NCI-H1436 treated with DMSO at 0.1 percent for 48 hours (cell line): ENCODE measurements around the gene CPO.
"Not testable (repeated sequence)": the region's sequence is repeated elsewhere in the genome, so short reads cannot be mapped to it uniquely, and the experiment has no call there.

Experiments used
- DNase-seq: peaks from one replicate; lab custom pipeline; 2025; lab: John Stamatoyannopoulos, UW

The CPO gene, protein sequence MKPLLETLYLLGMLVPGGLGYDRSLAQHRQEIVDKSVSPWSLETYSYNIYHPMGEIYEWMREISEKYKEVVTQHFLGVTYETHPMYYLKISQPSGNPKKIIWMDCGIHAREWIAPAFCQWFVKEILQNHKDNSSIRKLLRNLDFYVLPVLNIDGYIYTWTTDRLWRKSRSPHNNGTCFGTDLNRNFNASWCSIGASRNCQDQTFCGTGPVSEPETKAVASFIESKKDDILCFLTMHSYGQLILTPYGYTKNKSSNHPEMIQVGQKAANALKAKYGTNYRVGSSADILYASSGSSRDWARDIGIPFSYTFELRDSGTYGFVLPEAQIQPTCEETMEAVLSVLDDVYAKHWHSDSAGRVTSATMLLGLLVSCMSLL

DNA sequence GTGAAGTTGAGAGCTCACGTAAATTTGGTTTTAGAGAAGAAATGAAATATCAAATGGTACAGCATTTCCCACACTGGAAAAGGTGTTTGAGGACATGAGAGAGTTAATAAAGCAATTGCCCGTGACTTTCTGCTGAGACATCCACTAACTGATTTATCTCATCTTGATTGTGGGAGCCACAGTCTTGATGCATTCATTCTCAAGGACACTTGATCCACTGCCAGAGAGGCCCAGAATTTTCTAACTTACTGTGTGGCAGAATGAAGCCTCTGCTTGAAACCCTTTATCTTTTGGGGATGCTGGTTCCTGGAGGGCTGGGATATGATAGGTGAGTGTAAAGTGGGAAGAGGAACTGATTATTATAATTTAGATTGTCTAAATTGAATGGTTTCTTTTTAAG is at the start of gene CPO:
Gene CPO, plus strand, starts transcription at position 179 of the 400 bp plus-strand sequence. Its CDS starts 82 bp downstream, at position 261.
- DNase-seq = no peak

DNA sequence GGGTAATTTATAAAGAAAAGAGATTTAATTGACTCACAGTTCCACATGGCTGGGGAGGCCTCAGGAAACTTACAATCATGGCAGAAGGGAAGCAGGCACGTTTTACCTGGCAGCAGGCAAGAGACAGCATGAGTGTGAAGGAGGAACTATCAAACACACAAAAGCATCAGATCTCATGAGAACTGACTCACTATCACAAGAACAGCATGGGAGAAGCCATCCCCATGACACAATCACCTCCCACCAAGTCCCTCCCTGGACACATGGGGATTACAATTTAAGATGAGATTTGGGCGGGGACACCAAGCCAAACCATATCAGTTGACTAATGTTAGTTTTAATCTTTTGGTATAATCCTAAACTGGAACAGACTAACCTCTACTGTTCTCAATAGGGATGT is 49.1 kb upstream of the CPO start:
- DNase-seq = no peak

DNA sequence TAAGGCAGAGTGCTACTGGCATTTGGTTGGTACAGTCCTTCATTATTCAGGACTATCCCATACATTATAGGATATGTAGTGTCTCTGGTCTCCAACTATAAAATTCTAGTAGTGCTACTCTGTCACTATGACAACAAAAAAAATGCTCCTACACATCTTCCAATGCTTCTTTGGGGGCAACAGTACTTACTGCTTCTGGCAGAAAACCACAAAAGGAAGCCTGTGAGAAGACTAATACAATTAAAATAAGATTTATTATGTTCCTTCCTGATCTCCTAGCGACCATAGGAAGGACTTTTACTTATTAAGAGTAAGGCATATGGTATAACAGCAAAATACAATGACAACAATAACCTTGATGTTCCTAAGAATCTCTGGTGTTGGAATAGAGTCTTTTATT is 48.4 kb upstream of the CPO start:
- no peak for DNase-seq

DNA sequence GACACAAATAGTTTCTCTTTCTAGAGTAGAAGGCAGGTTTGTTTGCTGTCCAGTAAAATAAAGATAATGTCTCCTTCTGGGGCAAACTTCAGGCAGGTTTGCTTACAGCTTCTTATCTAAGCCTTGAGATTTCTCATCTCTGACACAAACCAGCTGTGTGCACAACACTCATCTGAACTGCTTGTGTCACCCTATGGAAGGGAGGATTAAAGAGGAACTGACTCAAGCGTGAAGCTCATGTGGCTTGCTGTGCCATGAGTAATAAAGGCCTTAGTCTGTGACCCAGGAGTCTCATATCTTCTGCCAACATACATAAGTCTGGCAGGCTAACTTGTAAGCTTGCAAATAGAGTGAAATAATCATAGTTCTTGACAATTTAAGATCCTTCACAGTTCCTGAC is 24.2 kb upstream of the CPO start:
- no peak for DNase-seq

DNA sequence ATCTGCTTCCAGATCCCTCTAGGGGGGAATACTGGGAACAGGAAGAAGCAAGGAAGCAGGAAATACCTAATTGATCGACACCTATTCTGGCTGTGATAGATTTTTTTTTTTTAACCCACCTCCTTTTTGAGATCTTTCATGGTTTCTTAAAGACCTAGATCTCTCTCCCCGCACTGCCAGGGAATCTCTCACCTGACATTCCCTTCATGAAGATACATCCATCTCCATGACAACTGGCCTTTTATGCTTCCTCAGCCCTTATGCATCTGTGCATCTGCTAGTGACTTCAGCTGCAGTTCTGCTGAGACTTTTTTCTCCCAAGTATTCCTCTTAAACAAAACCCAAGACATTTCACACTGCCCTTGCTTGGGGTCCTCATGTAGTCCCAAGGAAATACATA is 21.1 kb upstream of the CPO start:
- no peak for DNase-seq

DNA sequence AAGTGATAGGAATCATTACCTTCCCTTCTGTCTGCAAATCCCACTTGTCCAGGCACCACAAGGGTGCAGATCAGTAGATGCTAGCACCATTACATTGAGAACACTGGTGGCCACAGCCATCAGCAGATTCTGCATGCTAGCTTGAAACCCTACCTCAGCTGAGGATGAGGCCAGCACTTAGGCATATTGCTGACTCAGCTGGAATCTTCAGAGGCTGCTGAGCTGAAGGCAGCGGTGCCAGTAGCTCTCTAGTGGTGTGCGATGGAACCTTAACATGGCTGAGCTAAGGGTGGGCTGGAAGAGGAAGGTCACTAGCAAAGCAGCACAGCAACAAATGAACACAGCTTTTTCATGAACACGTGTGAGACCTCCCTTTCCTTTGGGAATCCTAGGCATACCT is 19.0 kb upstream of the CPO start:
- no peak for DNase-seq

DNA sequence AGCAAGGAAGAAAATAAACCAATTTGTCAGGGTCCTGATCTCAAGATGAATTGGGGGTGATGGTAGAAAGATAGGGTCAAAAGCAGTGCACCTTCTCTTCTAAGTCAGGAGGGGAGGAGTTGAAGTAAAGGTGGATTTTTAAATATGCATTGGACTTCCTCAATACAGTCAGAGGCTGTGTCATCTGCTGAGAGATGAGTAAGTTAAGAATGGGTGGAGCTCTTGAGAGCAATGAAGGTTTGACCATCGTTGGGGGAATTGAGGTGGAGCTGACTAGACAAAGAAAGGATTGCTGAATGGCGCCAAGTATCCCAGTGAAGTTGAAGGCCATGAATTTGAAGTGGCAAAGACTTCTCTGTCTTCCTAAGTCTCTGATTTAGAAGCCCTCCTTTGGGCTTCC is 18.4 kb upstream of the CPO start:
- no peak for DNase-seq

DNA sequence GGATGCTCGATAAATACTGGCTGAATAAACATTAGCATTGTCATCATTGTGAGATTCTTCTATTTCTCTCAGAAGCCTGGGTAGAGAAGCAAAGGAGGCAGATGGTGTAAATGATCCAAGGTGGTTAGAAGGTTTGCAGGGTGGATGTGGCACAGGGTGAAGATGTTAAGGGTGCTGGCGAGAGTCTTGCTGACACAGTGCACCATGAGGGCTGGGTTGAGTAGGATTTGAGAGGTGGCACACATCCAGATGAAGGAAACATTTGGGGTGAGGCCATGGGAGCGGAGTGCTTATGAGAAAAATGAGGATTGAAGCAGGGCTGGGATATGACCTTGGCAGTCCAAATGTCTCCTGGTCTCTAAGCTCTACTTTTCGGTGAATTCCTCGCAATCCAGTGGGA is 17.8 kb upstream of the CPO start:
- DNase-seq = no peak

DNA sequence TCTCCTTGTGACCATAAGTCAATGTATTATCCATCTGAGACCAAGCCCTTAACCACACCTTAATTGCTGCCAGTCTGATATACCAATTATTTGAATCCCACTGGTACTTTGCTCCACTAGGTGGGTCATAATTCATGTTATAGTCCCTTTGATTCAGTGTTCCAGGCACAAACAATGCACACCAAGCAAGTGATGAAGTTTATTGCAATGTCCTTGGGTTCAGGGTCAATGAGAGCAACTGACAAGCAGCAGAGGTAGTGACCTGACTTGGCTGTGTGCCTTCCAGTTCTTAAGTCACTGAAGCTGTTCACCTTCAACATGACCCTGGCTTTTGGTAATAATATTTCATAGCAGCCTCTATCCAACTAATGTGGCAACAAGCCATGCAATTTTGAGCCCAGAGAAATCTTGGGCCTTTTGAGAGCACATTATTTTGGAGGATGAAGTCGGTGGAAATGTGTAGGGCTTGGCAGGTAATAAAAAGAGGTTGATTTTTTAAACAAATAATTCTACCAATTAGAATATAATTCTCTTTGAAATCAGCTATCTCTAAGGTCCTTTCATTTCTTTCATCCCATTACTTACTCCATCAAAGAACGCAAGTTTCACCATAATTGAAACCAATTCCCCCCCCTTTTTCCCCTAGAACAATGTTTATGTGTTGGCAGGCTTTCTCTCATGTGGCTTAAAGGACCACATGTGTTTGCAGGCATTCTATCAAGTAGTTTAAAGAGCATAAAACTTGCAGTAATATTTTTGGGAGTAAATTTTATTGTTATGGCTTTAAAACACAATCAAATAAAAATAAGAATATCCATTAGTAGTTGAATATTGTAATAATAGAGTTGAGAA is 3.1 kb upstream of the CPO start:
- no peak for DNase-seq

DNA sequence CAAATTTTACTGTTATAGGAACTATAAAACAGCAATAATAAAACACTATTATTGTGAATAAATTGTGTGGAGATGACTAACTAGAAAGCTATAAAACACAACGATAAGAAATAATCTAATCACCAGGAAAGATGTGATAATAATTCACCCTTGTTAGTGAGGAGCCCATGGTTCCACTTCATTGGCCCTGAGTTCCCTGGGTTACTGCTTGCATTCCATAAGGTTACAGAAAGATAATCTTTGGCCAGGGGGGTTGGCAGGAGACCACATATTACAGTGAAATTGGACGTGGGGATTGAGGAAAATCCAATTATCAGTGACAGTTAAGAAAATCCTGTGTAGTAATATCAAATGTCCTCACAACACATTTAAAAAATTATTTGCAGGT is 2.5 kb upstream of the CPO start:
- DNase-seq = no peak

DNA sequence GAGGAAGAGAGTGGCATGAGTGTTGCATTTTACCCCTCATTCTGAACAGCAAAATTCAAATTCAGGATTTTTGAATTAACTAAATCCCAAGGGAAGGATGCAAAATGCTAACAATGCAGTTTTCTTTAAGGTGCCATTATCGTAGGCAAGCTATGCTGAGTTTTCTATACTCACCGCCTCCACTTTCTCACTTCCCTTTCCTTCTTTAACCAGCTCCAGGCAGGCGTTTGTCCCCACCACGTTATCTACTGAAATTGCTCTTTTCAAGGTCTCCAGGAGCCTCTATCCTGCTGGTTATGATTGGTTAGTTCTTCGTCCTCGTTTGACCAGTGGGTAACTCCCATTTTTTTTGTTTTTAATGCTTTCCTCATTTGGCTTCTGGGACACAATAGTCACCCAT is 1.8 kb upstream of the CPO start:
- no peak for DNase-seq

DNA sequence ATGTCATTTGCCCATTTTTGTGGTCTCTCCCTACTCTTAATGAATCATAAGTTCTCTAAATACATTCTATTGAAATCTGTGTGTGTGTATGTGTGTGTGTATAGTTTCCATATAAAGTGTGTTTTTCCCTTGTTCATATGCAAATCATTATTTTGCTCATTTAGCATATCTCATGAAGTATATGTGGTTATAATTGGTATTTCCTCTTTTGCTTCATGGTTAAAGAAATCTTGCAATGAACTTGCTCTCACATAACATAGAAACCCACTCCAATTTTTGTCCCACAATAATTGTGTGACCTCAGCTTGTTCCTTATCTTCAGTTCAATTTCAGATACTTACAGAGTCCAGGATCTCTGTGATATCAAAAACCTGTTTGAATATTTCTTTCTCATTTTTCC is 1.2 kb downstream of the CPO start:
- DNase-seq = no peak

DNA sequence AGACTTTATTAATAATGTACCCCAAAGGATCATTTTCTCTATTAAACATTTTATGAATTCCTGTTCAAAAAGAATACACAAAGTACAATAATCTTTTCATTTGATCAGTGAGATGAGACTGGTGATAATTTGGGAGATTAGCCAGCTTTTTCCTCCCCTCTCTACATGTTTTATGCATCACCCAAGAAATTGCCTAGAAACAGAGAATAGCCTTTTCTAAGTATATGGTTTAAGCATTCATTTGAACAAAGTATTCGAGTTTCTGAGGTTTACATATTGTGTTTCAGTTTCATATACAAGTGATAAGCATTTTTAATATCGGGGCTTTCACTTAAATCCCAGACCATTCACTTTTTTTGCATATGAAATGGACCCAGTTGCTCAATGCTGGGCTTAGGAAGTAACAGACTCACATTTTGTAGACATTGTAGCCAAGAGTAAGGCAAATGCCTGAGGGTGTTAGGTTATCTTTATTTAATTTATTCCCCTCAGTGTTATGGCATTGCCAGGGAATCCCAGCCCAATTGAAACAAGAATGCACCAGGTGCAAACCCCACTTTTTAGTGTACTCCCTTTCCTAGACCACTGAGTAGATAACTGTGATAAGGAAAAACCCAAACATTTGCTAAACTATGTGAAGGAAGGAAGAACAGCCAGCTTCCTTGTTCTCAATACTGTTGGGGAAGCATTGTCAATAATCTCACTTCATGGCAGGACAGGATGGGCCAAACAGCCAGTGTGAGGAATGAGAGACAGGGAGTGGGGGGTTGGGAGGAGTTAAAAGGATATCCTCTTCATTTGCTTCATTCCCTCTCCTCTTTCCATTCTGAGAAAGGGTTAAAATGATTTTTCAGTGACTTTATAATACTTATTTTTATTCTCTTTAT is 3.5 kb downstream of the CPO start:
- DNase-seq = no peak

DNA sequence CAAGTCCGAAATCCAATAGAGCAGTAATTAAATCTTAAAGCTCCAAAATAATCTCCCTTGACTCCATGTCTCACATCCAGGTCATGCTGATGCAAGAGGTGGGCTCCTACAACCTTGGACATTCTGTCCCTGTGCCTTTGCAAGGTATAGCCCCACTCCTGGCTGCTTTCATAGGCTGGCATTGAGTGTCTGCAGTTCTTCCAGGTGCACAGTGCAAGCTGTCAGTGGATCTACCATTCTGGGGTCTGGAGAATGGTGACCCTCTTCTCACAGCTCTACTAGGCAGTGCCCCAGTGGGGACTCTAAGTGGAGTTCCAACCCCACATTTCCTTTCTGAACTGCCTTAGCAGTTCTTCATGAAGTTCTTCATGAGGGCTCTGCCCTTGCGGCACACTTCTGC is 14.1 kb downstream of the CPO start:
- not testable (repeated sequence) for DNase-seq

DNA sequence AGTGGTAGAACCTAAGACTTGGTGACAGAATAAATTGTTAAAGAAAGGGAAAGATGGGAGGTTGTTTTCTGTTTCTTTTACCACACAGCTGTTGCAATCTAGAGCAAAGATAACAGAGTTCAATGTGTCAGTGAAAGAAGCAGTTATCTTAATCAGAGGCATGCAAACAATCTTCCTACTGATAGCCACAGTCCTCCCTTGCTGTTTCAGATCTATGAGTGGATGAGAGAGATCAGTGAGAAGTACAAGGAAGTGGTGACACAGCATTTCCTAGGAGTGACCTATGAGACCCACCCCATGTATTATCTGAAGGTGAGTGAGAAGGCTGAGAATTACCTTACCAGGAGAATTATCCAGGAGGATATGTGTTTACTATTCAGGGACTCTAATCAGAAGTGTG is 15.9 kb downstream of the CPO start:
- no peak for DNase-seq

DNA sequence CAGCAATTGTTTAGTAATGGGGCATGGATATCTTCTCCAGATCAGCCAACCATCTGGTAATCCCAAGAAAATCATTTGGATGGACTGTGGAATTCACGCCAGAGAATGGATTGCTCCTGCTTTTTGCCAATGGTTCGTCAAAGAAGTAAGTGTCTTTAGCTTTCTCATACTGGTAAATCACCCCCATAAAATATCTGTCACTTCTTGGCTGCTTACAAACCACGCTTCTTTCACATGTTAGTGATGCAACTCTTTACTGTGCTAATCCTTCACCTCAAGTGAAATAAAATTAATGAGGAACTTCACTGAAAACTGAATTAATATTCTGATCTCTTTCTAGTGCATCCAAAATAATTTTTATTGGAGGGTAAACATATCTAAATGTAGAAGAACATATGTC is 18.9 kb downstream of the CPO start:
- DNase-seq = no peak

DNA sequence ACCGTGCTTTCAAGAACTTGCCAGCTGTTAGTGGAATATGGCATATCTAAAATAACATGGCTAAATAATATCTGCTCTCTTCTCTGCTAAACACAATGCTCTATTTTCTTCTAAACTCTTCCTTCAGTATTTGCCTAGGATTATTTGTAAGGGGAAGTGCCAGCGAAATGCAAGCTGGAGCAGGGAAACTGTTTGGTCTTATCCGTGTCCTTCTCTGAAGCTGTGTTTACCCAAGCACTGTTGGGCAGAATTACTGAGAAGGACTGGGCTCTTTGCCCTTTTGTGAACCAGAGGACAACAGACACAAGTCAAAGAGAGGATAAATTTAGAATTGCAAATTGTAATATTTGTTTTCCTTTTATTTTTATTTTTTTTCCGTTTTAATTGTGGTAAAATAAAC is 23.6 kb downstream of the CPO start:
- no peak for DNase-seq

DNA sequence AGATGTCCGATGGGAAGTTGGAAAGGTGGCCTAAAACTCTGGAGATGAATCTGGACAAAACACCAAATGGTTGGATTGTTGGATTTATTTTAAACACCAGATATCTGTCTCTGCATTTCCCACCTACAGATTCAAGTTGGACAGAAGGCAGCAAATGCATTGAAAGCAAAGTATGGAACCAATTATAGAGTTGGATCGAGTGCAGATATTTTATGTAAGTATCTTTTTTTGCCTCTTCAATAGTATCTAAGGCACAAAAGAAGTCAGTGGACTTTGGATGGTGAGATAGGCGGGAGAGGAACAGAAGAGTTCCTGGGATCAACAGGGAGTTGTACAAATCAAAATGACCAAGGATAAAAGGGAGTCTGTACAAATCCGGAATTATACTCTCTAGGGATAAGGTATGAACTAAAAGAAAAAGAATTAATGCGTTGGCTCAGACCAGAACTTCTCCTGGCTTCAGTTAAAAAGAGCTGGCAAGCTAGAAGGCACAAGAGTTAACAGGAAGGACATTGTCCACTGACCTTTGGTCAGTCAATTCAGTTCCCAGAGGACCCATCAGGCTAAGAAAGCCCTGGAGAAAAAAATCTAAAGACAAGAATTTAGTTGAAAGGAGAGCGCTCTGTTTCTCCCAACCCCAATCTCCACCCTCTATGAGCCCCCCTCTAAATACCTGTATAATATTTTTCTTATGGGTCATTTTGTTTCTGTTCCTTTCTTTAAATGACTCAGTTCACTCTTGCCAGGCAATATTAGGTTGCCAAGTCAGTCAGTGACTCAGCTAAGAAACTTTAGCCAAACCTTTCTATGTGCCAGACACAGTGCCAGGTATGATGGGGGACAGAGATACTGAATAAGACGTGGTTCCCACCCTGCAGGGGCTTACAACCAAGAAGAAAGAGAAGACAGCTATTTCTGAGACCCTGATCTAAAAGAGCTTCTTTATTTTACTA is 29.1 kb downstream of the CPO start:
- DNase-seq = no peak

DNA sequence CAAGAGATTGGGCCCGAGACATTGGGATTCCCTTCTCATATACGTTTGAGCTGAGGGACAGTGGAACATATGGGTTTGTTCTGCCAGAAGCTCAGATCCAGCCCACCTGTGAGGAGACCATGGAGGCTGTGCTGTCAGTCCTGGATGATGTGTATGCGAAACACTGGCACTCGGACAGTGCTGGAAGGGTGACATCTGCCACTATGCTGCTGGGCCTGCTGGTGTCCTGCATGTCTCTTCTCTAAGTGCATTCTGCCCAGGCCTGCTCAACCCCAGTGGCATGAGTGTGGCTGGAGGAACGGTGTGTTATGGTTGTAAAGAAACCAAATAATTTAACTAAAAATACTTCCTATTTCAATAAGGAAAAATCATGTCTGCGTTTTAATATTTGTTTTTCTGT is 29.9 kb downstream of the CPO start:
- no peak for DNase-seq

DNA sequence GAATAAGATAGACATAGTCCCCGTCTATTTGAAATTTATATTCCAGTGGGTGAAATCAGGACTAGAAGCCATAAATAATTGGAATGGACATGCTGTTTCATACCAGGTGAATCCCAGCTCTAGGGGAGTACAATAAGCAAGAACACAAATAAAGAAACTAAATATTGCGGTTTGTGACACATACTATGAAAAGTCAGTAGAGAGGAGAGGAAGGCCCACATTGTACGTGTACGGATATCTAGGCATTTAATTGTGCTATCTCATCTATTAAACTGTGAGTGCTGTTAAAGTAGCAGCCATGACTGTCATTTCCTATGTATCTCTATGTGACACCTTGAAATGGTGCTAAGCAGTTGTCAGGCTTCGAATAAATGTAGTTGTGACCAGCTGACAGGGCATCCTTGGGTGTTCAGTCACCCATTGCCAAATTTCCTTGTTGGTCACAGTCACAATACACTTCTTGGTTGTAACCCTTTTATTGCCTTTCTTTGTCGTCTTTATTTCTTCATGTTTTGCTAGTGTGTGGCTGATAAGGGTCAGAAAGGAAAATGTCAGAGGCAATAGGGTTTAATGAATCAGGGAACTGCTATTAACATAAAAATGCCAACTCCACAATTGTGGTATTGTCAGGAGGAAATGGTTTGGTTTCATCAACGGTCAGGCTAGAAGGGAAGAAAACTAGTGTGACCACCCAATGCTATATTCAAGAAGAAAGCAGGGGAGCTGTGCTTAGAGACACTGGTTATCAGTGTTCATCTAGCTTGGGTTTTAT is 31.5 kb downstream of the CPO start:
- DNase-seq = no peak

DNA sequence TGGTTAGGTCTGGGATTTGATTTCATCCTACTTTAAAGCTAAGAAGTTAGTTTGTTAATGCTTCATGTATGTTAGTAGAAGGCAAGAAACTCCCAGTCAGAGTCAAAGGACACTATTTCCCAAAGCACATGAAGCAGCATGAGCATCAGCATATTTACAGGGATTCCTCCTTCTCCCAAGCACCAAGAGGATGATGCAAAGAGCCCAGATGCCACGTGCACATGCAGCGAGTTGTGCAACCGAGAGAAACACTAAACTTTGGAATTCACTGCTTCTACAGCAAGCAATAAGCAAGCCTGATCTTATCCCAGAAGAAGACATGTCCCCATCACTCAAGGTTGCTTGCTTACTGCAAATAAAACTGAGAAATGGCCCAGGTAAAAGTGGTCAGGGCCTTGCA is 32.5 kb downstream of the CPO start:
- no peak for DNase-seq
